WTC11 (cell line): ENCODE data around the gene ZBTB44. TPM values are rescaled to one million over a fixed set of nuclear protein-coding genes. Genes with fewer than 3 reads are reported as not detected.

ENCODE experiments used
- ATAC-seq: fragments of 200-7000 bp; cut with Tn5 transposase; 2 replicates; pipeline ENCODE4 v1.10.0; 2021; ENCODE audit warnings: mild to moderate bottlenecking, moderate library complexity
- CTCF ChIA-PET: fragments of 300-600 bp; sonication (Branson Sonifier 250); formaldehyde crosslinking; loops from one replicate; lab custom pipeline; 2021; ENCODE audit warnings: antibody characterized with exemption; lab: Charles Lee
- POLR2A ChIA-PET: fragments of 350-600 bp; sonication (Branson Sonifier 250); formaldehyde crosslinking; loops from one replicate; lab custom pipeline; 2021; ENCODE audit warnings: antibody characterized with exemption; lab: Charles Lee
- DNase-seq: peaks from one replicate; pipeline ENCODE4 v3.0.0; 2021; ENCODE audit warnings: low spot score
- H3K27ac Mint-ChIP-seq: 2 replicates; pipeline ENCODE4 v1.8.0; 2021; ENCODE audit warnings: mixed read lengths
- H3K27me3 Mint-ChIP-seq: 2 replicates; pipeline ENCODE4 v1.8.0; 2021; ENCODE audit warnings: low read depth, mild to moderate bottlenecking, moderate library complexity, mixed read lengths
- H3K36me3 Mint-ChIP-seq: 2 replicates; pipeline ENCODE4 v1.8.0; 2021; ENCODE audit warnings: mixed read lengths
- H3K4me1 Mint-ChIP-seq: 2 replicates; pipeline ENCODE4 v1.8.0; 2022; ENCODE audit warnings: mixed read lengths
- H3K4me3 Mint-ChIP-seq: 2 replicates; pipeline ENCODE4 v1.8.0; 2021; ENCODE audit warnings: mild to moderate bottlenecking, moderate library complexity, mixed read lengths
- H3K9me3 Mint-ChIP-seq: 2 replicates; pipeline ENCODE4 v1.8.0; 2021; ENCODE audit warnings: mixed read lengths
- CREB1 ChIP-seq: sonication (generic); formaldehyde crosslinking; IDR thresholded peaks from 2 replicates; pipeline ENCODE4 v1.8.0; 2023; ENCODE audit warnings: mild to moderate bottlenecking, missing genetic modification reagents
- ELF4 ChIP-seq: sonication (generic); formaldehyde crosslinking; IDR thresholded peaks from 2 replicates; pipeline ENCODE4 v1.8.1; 2022; ENCODE audit warnings: low read depth, mild to moderate bottlenecking, moderate library complexity, missing genetic modification reagents
- ESRRA ChIP-seq: sonication (generic); formaldehyde crosslinking; IDR thresholded peaks from 2 replicates; pipeline ENCODE4 v1.8.1; 2022; ENCODE audit warnings: mild to moderate bottlenecking, missing genetic modification reagents, borderline replicate concordance
- FOXK1 ChIP-seq: sonication (generic); formaldehyde crosslinking; IDR thresholded peaks from 2 replicates; pipeline ENCODE4 v1.8.0; 2022; ENCODE audit warnings: mild to moderate bottlenecking, moderate library complexity, missing genetic modification reagents
- FOXP1 ChIP-seq: sonication (generic); formaldehyde crosslinking; IDR thresholded peaks from 2 replicates; pipeline ENCODE4 v1.8.0; 2022; ENCODE audit warnings: missing genetic modification reagents, mild to moderate bottlenecking, moderate library complexity, borderline replicate concordance
- GRHL2 ChIP-seq: fragments of 250-450 bp; sonication (Bioruptor Pico); IDR thresholded peaks from 2 replicates; pipeline ENCODE4 v1.8.0; 2022; ENCODE audit warnings: mild to moderate bottlenecking, moderate library complexity; ENCODE audit not compliant: insufficient replicate concordance, severe bottlenecking
- JUN ChIP-seq: sonication (generic); formaldehyde crosslinking; IDR thresholded peaks from 2 replicates; pipeline ENCODE4 v1.8.0; 2023; ENCODE audit warnings: mild to moderate bottlenecking, missing genetic modification reagents
- MYBL2 ChIP-seq: sonication (generic); formaldehyde crosslinking; IDR thresholded peaks from 2 replicates; pipeline ENCODE4 v1.8.1; 2023; ENCODE audit warnings: mild to moderate bottlenecking, moderate library complexity, missing genetic modification reagents
- NFATC4 ChIP-seq: fragments of 250-450 bp; sonication (Bioruptor Pico); IDR thresholded peaks from 2 replicates; pipeline ENCODE4 v1.9.0; 2021; ENCODE audit warnings: mild to moderate bottlenecking
- NR2C2 ChIP-seq: sonication (generic); formaldehyde crosslinking; IDR thresholded peaks from 2 replicates; pipeline ENCODE4 v1.8.0; 2022; ENCODE audit warnings: mild to moderate bottlenecking, missing genetic modification reagents
- PRRX2 ChIP-seq: fragments of 250-450 bp; sonication (Bioruptor Pico); IDR thresholded peaks from 2 replicates; pipeline ENCODE4 v1.8.0; 2021; ENCODE audit warnings: mild to moderate bottlenecking
- SMAD4 ChIP-seq: sonication (generic); formaldehyde crosslinking; IDR thresholded peaks from 2 replicates; pipeline ENCODE4 v1.8.0; 2022; ENCODE audit warnings: mild to moderate bottlenecking, missing genetic modification reagents
- TEAD4 ChIP-seq: sonication (generic); formaldehyde crosslinking; IDR thresholded peaks from 2 replicates; pipeline ENCODE4 v1.8.0; 2022; ENCODE audit warnings: mild to moderate bottlenecking, missing genetic modification reagents
- ZNF232 ChIP-seq: sonication (generic); formaldehyde crosslinking; IDR thresholded peaks from 2 replicates; pipeline ENCODE4 v1.8.0; 2022; ENCODE audit warnings: mild to moderate bottlenecking, missing genetic modification reagents
- ZNF281 ChIP-seq: sonication (generic); formaldehyde crosslinking; IDR thresholded peaks from 2 replicates; pipeline ENCODE4 v1.8.0; 2023; ENCODE audit warnings: mild to moderate bottlenecking, missing genetic modification reagents
- ZNF423 ChIP-seq: fragments of 250-450 bp; sonication (Bioruptor Pico); IDR thresholded peaks from 2 replicates; pipeline ENCODE4 v2.1.2; 2022; ENCODE audit warnings: mild to moderate bottlenecking, moderate library complexity
- total RNA-seq: library from RNA; stranded (reverse); gene quantifications from 3 replicates; pipeline ENCODE4 v1.2.3, GENCODE V29; 2021
- TF ChIP-seq, protein P1 (sequence below): fragments of 250-450 bp; sonication (Bioruptor Pico); conservative IDR thresholded peaks from 2 replicates; pipeline ENCODE4 v1.9.0; 2021; ENCODE audit warnings: mild to moderate bottlenecking
- TF ChIP-seq, protein P2 (sequence below): sonication (generic); formaldehyde crosslinking; IDR thresholded peaks from 2 replicates; pipeline ENCODE4 v1.8.1; 2023; ENCODE audit warnings: mild to moderate bottlenecking, moderate library complexity, missing genetic modification reagents
- TF ChIP-seq, protein P3 (sequence below): sonication (generic); formaldehyde crosslinking; IDR thresholded peaks from 2 replicates; pipeline ENCODE4 v1.8.1; 2022; ENCODE audit warnings: mild to moderate bottlenecking, moderate library complexity, missing genetic modification reagents
- TF ChIP-seq, protein P4 (sequence below): fragments of 250-450 bp; sonication (Bioruptor Pico); IDR thresholded peaks from 2 replicates; pipeline ENCODE4 v1.9.0; 2021; ENCODE audit warnings: moderate library complexity, mild to moderate bottlenecking, inconsistent platforms, borderline replicate concordance

ZBTB44 gene
- total RNA-seq, 1 experiment from 2014 or later, result 107 TPM

GRCh38 chr11:130203766-130204702 is 110.7 kb downstream of the ZBTB44 start:
- no peak for TF ChIP-seq MYBL2
- no peak for TF ChIP-seq NR2C2 (CRISPR knock-in tag)
- TF ChIP-seq TEAD4 (CRISPR knock-in tag), result no peak
- no peak for TF ChIP-seq FOXP1 (CRISPR knock-in tag)
- TF ChIP-seq JUN (CRISPR knock-in tag), result no peak
- no peak for TF ChIP-seq CREB1 (CRISPR knock-in tag)
- no peak for TF ChIP-seq ESRRA (CRISPR knock-in tag)
- TF ChIP-seq, protein P1, sequence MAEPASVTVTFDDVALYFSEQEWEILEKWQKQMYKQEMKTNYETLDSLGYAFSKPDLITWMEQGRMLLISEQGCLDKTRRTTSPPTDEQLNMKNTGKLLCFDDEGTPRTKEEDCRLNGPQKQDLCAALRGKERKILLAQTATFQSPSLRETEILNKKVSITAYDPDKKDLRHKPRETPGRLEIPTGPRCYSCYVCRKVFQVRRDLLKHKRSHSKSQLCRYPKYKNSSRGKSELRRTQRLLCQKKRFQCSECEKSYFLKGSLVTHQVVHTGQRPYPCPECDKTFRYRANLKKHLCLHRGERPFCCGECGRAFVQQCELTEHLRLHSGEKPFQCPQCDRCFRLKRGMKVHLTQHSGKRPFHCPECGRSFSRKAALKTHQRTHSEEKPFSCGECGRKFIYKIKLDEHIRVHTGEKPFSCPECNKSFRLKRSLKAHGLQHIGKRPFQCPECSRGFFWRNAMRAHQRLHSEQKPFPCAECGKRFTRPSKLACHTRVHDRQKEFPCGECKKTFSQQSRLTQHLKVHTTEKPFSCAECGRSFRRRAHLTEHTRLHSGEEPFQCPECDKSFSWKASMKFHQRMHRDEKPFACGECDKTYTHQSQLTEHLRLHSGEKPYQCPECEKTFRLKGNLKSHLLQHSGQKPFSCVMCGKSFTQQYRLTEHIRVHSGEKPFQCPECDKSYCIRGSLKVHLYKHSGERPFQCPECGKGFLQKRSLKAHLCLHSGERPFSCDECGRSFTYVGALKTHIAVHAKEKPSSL (CRISPR knock-in tag), result no peak
- no peak for TF ChIP-seq ZNF232 (CRISPR knock-in tag)
- no peak for TF ChIP-seq ELF4 (CRISPR knock-in tag)
- TF ChIP-seq ZNF281 (CRISPR knock-in tag), result no peak
- TF ChIP-seq, protein P2, sequence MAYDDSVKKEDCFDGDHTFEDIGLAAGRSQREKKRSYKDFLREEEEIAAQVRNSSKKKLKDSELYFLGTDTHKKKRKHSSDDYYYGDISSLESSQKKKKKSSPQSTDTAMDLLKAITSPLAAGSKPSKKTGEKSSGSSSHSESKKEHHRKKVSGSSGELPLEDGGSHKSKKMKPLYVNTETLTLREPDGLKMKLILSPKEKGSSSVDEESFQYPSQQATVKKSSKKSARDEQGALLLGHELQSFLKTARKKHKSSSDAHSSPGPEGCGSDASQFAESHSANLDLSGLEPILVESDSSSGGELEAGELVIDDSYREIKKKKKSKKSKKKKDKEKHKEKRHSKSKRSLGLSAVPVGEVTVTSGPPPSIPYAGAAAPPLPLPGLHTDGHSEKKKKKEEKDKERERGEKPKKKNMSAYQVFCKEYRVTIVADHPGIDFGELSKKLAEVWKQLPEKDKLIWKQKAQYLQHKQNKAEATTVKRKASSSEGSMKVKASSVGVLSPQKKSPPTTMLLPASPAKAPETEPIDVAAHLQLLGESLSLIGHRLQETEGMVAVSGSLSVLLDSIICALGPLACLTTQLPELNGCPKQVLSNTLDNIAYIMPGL, result no peak
- no peak for TF ChIP-seq PRRX2 (CRISPR knock-in tag)
- TF ChIP-seq ZNF423 (CRISPR knock-in tag), result no peak
- Mint-ChIP-seq H3K4me3 (no peak overlapping the region), H3K27me3 (no peaks in the 10 kb centered on the region), H3K9me3 (peaks cover 7% of the 10 kb centered on the region), H3K36me3 (peaks cover 18% of the 10 kb centered on the region), H3K27ac (no peak overlapping the region), H3K4me1 (0 out of 2 replicates have a peak, but pooled peaks cover 3% of the 10 kb centered on the region)
- ATAC-seq (no peak), DNase-seq (no peak)
- CTCF ChIA-PET, result interaction anchor here (1.0 kb wide), 1 partner anchor 9 kb away, joined by 3 read pairs; no protein-coding TSS in a partner anchor
- POLR2A ChIA-PET, result no interaction called here

DNA sequence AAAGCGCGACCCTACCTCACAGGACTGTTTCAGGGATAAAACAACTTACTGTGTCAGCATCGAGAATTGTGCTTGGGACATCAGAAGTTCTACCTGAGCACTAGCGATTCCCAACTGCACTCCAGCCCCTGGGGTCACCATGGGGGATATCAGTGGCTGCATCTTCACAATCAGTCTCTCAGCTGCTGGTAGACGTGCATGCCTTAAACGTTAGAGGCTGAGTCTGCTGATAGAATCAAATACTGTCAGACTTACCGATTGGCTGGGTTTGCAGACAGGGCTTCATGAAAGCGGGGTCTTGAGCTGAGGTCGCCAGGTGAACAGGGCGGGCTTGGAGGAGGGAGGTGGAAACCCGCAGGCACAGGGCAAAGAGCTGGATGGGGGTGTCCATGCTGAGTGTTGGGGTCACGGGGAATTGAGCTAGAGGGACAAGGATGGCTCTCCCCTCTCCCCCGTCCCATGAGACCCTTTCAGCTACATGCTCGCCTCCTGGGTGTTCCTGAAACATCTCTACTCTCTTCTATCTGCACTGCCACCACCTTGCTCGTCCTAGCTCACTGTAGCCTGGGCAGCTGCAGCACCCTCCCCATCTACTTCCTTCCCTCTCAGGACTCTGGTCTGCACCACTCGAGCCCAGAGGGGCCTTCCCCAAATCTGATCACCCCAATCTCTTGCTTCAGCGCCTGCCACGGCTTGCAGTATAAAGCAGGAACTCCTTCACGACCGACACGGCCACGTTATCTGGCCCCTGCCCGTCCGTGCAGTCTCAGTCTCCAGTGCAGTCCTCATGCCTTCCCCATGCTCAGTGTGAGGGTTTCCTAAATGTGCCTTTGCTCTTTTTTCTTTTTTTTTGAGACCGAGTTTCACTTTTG is 111.7 kb downstream of the ZBTB44 start:
- ATAC-seq, result no peak
- DNase-seq, result no peak
- no peaks in the 10 kb centered on the region for H3K4me1 Mint-ChIP-seq
- POLR2A ChIA-PET, result no interaction called here
- CTCF ChIA-PET, result interaction anchor here (1.0 kb wide), 1 partner anchor 10 kb away, joined by 3 read pairs; no protein-coding TSS in a partner anchor
- no peak overlapping the region for H3K4me3 Mint-ChIP-seq
- H3K9me3 Mint-ChIP-seq, result peaks cover 7% of the 10 kb centered on the region
- H3K27ac Mint-ChIP-seq, result peak overlapping the region; percentile 5; the same call in 1 of the 2 replicates
- H3K36me3 Mint-ChIP-seq, result peaks cover 18% of the 10 kb centered on the region
- H3K27me3 Mint-ChIP-seq, result no peaks in the 10 kb centered on the region
- no peak for TF ChIP-seq FOXK1 (CRISPR knock-in tag)
- no peak for TF ChIP-seq PRRX2 (CRISPR knock-in tag)
- TF ChIP-seq SMAD4 (CRISPR knock-in tag), result no peak
- TF ChIP-seq, protein P3, sequence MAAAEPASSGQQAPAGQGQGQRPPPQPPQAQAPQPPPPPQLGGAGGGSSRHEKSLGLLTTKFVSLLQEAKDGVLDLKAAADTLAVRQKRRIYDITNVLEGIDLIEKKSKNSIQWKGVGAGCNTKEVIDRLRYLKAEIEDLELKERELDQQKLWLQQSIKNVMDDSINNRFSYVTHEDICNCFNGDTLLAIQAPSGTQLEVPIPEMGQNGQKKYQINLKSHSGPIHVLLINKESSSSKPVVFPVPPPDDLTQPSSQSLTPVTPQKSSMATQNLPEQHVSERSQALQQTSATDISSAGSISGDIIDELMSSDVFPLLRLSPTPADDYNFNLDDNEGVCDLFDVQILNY (CRISPR knock-in tag), result no peak
- no peak for TF ChIP-seq GRHL2
- TF ChIP-seq NFATC4 (CRISPR knock-in tag), result no peak
- TF ChIP-seq, protein P4, sequence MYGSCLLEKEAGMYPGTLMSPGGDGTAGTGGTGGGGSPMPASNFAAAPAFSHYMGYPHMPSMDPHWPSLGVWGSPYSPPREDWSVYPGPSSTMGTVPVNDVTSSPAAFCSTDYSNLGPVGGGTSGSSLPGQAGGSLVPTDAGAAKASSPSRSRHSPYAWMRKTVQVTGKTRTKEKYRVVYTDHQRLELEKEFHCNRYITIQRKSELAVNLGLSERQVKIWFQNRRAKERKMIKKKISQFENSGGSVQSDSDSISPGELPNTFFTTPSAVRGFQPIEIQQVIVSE (CRISPR knock-in tag), result no peak
